NCI-H146 treated with DMSO at 0.1 percent for 48 hours (cell line): ENCODE results near the gene SMIM13.

Experiments
- DNase-seq: peaks from one replicate; lab custom pipeline; 2025; ENCODE audit not compliant: unreplicated experiment; lab: John Stamatoyannopoulos, UW

SMIM13 gene

DNA sequence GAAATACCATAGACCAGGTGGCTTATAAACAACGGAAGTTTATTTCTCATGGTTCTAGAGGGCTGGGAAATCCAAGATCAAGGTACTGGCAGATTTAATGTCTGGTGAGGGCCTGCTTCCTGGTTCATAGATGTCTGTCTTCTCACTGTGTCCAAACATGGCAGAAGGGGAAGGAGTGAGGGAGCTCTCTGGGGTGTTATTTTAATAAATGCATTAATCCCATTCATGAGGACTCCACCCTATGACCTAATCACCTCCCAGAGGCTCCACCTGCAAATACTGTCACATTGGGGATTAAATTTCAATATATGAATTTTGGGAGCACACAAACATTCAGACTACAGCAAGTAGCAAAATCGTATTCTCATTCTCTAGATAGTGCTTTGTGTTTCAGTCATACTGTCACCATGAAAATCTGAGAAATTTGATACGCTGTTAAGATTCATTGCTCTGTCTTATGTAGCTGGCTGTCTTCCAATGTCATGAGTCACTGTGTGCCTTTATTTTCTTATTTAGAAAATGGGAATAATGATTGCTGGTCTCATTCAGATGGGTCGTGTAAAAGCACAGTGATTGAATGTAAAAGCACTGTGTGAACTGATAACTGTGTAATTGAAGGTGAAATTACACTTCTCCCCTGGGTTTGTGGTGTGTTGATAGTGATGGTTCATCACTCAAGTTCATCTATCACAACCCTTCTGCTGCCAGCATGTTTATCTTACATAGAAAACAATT, 26.8 kb downstream of the SMIM13 start:
- peak; percentile 41 for DNase-seq

DNA sequence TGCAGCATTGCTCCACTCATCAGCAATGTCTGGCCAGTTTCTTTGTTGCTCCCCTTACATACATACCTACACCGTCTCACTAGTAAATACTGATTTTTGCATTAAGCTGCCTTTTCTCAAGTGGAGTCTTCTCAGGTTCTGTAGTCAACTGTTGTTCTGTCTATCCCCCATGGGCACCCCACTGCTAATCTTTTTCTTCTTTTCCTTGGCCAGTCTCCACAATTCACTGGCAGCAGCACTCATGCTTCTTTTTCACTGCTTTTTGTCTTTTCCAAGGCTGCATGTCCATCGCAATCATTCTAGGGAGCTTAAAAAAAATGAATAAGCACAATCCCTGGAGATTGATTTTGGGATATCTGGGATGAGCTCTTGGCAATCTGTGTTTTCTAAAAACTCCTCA, 28.2 kb downstream of the SMIM13 start:
- DNase-seq, result no peak

DNA sequence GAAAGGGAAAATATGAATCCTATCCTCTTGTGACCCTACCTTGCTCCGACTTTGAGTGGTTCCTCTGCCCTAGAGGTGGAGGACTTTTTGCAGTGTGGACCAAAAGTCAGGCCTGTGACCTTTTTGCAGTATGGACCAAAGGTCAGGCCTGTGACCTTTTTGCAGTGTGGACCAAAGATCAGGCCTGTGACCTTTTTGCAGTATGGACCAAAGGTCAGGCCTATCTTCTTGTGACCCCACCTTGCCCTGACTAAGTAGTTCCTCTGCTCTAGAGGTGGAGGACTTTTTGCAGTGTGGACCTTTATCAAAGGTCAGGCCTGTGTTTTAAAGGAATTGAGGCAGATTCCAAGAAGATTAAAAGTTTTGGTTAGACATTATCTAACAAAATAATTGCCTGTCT, 28.7 kb downstream of the SMIM13 start:
- no peak for DNase-seq

DNA sequence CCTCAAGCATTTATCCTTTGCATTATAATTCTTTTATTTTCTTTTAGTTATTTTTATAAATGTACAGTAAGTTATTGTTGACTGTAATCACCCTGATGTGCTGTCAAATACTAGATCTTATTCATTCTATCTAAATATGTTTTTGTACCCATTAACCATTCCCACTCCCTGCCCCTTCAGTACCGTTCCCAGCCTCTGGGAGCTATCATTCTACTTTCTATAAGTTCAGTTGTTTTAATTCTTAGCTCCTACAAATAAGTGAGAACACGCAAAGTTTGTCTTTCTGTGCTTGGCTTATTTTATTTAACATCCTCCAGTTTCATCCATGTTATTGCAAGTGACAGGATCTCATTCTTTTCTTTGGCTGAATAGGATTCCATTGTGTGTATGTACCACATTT, 30.3 kb downstream of the SMIM13 start:
- DNase-seq, result no peak

DNA sequence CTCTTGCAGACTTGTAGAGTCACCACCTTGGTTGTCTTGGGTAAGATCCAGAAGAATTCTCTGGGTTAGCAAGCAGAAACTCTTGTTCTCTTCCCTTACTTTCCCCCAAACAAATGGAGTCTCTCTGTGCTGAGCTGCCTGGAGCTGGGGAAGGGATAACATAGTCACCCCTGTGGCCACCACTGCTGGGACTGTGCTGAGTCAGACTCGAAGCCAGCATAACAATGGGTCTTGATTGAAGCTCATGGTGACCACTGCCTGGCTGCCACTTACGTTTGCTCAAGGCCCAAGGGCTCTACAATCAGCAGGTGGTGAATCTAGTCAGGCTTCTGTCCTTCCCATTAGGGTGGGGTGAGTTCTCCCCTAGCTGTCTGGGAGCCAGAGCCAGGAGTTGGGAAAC, 33.2 kb downstream of the SMIM13 start:
- DNase-seq, result no peak

DNA sequence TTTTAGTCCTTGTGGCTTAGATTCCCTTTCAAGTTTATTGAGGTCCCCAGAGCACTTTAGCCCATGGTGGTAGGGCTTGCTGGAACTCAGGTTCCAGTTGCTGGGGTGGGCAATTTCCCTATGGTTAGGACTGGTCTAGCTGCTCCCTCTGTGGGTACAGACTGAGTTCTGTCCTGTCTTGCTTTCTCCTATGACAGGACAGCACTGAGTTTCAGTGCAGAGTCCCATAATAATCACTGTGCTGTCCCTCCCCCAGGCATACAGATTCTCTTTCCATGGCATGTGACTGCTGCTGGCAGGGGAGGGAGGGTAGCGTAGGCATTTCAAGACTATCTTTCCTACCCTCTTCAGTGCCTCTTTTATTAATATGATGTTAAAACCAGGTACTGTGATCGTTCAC, 35.0 kb downstream of the SMIM13 start:
- DNase-seq, result no peak

DNA sequence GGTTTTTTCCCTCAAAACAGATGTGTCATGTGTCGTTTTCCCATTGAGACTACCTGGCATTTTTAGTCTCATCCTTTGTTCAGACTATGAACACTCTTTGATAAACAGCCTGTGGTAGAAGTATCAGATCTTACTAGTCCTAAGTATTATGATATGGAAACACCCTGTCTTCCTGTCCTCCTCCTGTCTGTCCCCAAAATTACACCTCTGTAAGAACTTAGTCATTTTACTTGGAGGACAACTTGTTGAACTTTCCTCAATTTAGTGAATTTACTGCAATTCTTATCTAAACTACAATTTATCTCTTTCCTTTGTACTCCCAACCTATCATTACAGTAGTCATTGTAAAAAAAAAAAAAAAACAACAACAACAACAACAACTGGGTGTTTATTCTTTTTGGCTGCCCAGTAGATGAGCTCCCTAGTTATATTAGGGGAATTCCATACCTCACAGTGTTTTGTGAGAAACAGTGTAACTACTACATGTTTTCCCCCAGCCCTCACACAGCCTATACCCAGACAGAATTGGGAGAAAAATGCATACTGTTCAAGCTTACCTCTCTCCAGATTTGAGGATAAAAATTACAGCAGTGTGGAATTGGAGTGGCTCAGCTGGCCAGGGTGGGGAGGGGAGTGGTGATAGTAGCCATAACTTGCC, 36.4 kb downstream of the SMIM13 start:
- no peak for DNase-seq

DNA sequence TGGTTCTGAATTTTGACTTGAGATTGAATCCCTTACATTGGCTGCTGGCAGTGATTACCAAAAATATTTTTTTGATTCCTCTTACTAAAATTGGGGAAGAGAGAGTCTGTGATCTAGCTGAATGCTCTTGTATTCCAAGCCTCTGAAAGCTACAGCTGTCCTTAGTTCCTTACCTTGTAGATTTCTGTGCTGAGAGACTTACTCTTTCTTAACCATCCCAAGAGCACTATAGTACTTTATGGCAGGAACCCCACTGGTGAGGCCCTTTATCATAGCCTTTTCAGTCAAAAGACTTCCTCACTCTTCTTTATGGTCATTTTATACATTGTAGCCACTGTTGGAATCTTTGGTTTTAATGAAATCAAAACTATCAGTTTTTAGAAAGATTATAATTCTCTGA, 37.0 kb downstream of the SMIM13 start:
- DNase-seq, result no peak

DNA sequence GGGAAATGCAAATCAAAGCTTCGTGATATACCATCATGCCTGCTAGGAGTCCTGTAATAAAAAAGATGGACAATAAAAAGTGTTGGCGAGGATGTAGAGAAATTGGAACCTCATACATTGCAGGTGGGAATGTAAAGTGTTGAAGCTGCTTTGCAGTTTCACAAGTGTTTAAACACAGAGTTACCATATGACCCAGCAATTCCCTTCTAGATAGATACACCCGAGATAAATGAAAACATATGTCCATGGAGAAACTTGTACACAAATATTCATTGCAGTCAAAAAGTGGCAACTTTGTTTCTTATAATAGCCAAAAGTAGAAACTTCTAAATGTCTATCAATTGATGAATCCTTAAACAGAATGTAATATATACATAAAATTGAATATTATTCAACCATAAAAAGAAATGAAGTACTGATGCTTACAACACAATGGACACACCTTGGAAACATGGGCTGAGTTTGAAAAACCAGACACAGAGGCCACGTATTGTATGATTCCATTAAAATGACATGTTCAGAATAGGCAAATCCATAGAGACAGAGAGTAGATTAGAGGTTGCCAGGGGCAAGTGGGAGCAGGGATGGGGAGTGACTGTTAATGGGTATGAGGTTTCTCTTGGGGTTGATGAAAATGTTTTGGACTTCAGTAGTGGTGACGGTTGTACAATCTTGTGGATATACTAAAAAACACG, 38.7 kb downstream of the SMIM13 start:
- no peak for DNase-seq

DNA sequence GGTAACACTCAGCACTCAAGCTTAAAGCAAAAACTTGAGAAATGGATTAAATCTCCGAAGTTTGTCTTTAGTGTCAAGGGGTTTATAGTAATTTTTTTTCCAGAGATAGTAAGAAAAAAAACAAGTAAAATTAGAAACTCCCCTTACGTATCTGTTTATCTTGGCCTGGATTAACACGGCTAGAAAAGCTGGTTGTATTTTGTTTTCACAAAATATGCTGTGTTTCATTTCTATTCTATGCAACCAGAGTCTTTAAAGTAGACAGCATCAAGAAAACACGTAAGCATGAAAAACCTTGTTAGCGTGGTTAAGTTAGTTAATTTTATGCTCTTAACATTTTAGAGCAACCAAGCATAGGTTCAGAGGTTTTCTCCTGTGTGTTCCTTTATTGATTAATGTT, 39.6 kb downstream of the SMIM13 start:
- no peak for DNase-seq

DNA sequence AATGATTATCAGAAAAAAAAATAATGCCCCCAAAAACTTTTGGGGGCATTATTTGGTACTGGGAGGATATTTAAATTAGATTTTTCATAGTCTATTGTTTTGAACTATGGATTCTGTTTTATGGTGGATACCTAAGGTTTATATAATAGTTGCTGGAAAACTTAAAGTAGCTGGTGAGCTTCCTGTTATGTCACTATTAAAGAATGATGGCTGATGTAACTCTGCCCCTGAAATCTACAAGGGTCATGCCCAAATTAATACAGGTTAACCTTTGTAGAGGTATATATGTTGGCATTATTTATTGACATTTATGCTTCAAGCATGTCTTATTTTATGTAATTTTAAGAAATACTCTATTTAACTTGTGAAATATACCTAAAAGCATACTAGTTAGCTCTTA, 43.2 kb downstream of the SMIM13 start:
- DNase-seq, result no peak

DNA sequence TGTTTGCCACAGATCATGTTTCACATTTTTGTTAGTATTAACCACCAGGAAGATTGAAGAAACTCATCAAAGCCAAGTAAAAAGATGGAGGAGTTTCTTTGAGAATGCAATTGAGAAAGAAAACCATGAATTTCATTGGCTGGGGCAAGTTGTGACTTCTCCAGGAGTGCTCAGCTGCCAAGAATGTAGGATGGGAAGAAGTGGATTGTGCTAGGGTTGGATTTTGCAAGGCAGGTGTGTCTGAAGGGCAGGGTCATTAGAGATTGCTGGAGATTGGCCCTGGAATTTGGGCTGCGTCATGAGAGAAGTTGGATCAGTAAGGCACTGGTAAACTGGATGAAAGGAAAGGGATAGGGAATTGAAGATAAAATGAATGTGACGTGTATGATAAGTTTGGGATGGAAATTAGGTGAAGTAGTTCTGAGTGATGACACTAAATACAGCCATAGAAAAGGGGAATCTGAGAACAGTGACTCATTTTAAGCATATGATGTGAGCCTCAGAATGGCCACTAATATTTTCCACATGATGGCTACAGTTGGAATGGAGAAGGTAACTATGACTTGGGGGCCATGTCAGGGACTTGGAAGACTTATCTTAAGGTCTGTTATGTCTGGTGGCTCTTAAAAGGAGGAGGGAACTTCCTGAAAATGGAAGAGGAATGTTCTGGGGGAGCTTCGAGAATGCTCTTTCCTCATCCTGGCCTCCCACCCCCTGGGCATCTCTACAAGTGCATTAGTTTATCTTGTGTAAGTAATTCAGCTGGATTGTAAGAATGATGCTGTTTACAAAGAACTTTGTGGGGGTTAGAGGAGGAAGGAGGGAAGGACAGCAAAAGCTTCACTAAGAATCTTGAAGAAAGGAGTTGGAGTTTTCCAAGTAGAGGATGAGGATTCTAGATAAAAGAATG, 45.7 kb downstream of the SMIM13 start:
- DNase-seq, result no peak

DNA sequence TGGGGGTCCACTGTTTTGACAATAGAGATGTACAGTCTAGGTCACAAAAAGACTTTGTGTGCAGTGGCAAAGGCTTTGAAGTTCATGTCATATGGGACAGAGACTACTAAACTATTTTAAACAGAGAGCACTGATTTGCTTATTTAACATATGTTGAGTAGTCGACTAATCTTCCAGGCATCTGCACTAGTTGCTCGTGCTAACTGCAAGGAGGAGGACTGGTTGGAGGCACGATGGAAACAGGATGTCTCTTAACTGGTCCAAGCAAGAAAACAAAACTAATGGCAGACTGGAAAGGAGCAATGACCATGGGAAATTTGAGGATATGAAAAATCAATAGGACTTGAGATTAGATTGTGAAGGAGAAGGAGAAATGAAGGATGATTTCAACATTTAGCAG, 46.4 kb downstream of the SMIM13 start:
- DNase-seq, result no peak

DNA sequence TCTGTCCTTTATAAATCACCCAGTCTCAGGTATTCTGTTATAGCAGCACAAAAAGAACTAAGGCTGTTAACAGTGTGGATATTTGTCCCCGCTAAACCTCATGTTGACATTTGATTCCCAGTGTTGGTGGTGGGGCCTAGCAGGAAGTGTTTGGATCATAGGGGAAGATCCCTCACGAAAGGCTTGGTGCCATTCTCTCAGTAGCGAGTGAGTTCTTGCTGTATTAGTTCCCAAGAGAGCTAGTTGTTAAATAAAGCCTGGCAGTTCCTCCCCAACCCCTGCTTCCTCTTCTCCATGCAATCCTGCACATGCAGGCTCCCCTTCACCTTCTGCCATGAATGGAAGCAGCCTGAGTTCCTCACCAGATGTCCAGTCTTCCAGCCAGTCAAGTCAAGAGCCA, 47.7 kb downstream of the SMIM13 start:
- no peak for DNase-seq

DNA sequence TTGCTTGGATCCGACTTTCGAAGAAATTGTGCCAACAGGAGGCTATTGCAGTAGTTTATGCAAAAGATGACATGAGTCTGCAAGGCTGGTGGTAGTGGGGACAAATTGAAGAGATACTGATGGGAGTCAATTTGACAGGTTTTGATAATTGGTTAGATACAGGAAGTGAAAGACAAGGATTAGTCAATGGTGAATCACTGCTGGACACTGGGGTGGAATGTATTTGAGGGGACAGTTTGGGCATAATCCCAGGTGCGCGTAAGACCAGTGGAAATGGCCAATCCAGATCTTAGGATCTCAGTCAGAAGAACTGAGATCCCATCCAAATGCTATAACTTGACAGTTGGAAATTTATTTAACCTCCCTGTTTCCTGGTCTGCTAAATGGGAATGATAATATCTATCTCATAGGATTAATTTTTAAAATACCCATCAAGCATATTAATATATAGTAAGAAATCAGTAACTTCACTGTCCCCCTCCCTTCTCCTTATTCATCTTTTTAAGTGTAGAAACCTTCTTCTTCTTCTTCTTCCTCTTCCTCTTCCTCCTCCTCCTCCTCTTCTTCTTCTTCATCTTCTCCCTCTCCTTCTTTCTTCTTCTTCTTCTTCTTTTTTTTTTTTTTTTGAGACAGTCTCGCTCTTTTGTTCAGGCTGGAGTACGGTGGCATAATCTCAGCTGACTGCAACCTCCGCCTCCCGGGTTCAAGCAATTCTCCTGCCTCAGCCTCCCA, 48.8 kb downstream of the SMIM13 start:
- DNase-seq, result no peak

DNA sequence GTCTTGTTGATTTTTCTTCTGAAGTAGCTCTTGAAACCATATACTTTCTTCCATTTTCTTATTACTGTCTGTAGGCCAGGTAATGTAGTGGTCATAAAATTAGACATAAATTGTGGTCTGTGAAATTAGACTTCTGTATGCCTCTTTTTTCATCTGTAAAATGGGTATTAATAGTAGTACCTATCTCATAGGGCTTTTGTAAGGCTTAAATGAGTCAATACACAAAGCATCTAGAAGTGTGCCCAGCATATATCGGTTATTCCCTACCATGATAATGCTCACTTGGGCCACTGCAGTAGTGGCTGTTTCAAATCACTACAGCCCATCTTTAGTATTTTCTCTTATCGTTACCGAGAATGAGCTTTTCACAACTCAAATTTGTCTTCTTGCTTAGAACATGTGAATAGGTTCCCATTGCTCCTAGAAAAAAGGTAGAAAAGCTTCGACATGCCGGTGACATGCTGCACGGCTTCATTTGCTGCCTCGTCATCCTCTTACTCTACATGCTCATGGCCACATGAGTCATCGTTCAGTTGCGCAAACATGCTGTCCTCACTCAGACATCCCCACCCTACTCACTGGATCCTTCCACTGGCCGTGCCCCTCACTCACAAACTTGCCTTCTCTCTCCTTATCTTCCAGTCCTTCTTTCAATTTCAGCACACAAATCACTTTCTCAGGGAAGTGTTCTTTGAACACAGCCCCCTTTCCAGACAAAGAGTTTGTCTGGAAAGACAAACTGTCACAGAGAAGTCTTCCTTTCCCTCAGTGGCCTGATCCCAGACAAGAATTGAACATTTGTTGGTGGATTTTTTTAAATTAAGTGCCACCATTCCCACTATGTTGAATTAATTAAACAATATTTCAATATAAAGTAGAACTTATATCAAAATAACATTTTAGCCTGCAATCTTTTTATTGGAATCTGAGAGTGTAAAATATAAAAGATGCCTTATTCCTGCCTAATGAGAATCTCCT, 50.0 kb downstream of the SMIM13 start:
- no peak for DNase-seq

DNA sequence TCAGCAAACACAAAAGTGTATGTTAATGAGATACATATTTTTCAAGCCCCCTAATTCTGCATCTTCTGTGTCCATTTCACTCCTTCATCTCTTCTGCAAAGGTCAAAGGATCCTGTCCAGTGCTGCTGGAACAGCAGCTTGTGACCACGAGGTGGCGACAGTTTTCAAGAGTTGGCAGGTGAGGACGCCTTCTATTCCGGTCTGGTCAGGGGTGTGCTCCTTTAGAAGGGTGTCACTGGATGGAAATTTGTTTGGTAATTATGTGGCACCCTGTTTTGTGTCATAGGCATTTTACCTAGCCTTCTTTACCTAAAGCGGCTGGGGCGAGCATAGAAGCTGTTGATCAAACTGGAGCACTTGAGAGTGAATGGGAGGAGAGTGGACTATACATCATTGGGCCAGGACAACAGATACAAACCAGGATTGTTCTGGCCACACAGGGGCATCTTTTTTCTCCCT, 50.8 kb downstream of the SMIM13 start:
- peak; percentile 2 for DNase-seq

DNA sequence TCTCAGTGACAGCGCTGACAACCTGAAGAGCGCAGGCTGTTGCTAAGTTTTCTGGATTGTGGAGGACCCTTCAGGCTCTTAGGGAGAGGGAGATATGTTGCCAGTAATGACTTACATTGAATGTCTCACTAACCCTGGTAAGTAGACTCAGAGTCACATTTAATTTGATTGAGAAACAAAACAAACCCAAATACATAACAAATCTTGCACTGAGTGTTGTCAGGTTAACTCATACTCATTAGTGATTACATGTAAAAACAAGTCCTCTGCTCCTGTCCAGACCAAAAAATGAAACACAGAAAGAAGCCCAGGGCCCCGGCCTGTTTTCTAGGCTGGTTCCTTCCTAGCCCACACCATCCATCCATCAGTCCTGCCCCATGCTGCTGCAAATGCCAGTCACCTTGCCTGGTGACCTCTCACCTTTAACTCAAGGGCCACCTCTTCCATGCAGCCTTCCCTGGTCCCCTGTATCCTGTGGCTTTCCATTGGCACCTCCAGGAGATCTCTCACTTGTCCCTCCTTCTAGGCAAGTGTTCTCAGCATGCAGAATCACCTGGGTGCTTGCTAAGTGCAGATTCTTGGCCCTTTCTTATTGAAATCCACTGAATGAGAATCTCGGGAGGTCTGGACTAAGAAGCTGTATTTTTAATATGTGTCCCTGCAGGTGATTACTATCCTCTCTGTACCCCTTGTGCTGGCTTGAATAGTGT, 52.6 kb downstream of the SMIM13 start:
- DNase-seq, result no peak

DNA sequence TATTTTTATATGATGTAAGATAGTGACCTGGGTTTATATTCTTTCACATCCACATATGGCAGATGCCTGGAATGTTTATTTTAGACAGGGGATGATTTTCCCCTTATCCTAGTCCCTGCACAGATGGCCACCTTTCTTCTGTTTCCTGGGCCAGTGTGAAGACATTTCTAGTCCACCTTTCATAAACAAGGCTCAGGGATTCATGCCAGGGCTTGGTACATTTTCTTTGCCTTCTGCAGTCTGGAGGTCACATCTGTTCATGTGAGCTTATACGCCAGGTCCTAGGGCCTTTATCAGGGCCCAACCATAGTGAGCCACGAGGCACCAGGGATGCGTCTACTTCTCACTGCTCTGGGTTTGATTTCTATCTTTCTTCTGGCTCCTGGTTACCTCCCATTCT, 55.9 kb downstream of the SMIM13 start:
- no peak for DNase-seq
